ENCODE data around the gene TFG.
"Not testable (repeated sequence)": the region's sequence is repeated elsewhere in the genome, so short reads cannot be mapped to it uniquely, and the experiment has no call there.

TFG gene

DNA sequence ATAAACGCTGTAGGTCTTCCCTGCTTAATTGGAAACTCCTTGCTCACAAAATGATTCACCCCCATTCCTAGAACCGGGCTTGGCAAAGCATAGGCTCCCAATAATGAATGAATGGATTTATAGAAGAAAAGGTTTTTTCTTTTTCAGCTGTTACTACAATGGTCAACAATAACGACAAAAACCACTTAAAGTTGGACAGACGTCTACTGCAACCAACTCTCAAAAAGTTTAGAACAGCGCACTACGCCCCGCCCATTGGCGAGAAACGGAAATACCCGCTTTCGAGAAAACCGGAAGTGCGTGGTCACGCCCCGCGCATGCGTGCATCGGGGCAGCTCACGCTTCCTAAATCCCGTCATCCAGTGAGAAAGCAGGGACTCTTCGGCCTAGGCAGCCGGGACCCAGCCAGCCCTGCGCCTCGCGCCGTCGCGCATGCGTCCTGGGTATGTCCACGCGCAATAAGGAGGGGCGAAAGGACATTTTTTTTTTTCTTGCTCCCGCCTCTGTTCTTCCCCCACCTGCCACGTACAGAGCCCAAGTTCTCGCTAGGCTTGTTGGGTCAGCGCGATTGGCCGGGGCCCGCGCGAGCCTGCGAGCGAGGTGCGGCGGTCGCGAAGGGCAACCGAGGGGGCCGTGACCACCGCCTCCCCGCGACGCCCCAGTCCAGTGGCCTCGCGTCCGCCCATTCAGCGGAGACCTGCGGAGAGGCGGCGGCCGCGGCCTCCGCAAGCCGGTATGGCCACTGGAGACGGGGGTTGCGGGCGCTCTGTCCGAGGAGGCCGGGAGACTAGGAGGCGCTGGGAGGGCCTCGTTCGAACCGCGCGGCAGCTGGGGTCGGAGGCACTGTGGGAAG, at the start of gene TFG:
Gene TFG (plus strand): TSS at position 506 of the 853 bp plus-strand sequence. CDS start 4,192 bp downstream, outside the sequence.
- TF ChIP-seq, protein P1, sequence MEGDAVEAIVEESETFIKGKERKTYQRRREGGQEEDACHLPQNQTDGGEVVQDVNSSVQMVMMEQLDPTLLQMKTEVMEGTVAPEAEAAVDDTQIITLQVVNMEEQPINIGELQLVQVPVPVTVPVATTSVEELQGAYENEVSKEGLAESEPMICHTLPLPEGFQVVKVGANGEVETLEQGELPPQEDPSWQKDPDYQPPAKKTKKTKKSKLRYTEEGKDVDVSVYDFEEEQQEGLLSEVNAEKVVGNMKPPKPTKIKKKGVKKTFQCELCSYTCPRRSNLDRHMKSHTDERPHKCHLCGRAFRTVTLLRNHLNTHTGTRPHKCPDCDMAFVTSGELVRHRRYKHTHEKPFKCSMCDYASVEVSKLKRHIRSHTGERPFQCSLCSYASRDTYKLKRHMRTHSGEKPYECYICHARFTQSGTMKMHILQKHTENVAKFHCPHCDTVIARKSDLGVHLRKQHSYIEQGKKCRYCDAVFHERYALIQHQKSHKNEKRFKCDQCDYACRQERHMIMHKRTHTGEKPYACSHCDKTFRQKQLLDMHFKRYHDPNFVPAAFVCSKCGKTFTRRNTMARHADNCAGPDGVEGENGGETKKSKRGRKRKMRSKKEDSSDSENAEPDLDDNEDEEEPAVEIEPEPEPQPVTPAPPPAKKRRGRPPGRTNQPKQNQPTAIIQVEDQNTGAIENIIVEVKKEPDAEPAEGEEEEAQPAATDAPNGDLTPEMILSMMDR (IDR thresholded peaks at IDR 0.05; ENCODE audit: control insufficient read depth, extremely low read depth, insufficient read depth) = no peak
- H3K4me3 ChIP-seq (ENCODE audit: low read depth, low read length) = peak within 1 kb of the TSS; percentile 79
- peak; percentile 98 for DNase-seq (ENCODE audit: low read depth)

DNA sequence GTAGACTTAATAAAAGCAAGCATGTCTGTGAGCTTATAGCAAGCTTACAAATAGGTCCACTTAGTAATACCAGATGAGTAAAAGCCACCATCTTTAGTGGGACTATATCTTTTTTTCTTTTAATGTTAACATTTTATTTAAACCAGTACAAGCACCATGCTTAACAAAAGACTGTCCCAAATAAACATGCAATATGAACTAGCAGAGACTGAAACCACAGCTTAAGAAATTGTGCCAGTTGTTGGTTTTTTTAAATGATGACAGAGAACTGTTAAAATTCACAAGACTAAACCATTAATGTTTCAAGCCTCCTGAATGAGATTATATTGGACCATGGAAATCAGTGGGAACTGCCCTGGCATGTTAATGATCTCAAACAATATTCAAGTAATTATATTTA, 48.0 kb upstream of the TFG start:
- not testable (repeated sequence) for H3K4me3 ChIP-seq (ENCODE audit: low read depth, low read length); DNase-seq (ENCODE audit: low read depth)

DNA sequence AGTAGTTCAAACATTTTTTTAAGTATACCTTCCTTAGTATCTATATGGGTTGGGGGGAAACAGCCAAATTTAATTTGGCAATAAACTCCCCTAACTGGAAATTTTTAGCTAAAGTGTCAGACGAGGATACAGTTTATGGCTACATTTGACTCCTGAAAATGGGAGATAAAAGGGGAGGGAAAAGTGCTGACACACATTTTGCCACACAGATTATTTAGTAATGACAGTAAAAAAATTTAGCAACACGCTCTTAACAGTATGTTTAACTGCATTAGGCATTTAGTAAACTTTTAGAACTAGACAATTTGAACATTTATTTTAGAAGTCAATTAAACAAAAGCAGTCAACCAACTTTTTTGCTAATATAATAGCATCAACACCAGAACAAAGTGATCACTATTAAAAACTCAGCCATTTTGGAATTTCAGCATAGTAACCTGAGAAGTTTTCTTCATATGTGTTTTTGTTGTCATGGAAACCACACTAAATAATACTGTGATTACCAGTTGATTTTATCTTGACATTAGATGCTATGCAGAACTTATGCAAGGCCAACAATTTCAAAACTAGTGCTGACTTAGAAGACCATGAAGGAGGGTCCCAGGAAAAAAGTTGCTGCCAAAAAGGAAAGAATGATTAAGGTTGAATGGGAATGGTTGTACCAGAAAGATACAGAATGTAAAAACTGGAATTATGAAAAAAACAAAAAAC, 47.0 kb upstream of the TFG start:
- TF ChIP-seq, protein P1 (IDR thresholded peaks at IDR 0.05; ENCODE audit: control insufficient read depth, extremely low read depth, insufficient read depth) = no peak
- DNase-seq (ENCODE audit: low read depth) = no peak
- H3K4me3 ChIP-seq (ENCODE audit: low read depth, low read length) = no peak overlapping the region

DNA sequence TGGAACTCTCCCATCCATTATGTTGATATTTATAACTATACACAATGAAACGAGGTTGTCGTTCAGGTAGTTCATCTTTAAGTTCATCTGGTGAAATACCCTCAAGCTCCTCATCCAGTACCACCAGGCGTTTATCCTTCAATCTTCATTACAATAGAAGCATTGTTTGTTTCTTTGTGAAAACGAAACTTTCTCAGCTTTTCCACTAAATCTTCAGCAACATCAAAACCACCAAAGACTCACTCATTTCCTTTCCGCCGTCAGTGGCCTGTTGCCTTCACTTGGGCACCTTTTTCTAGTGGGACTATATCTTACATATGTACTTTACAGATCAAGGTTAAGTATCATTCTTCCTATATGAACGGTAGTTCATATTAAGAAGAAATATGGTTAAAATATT, 44.1 kb upstream of the TFG start:
- no peak for DNase-seq (ENCODE audit: low read depth)
- H3K4me3 ChIP-seq (ENCODE audit: low read depth, low read length) = no peak overlapping the region
- TF ChIP-seq, protein P1 (IDR thresholded peaks at IDR 0.05; ENCODE audit: control insufficient read depth, extremely low read depth, insufficient read depth) = no peak

DNA sequence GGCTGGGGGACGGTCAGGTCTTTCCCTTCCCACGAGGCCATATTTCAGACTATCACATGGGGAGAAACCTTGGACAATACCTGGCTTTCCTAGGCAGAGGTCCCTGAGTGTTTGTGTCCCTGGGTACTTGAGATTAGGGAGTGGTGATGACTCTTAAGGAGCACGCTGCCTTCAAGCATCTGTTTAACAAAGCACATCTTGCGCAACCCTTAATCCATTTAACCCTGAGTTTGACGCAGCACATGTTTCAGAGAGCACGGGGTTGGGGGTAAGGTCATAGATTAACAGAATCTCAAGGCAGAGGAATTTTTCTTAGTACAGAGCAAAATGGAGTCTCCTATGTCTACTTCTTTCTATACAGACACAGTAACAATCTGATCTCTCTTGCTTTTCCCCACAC, 42.6 kb upstream of the TFG start:
- DNase-seq (ENCODE audit: low read depth); H3K4me3 ChIP-seq (ENCODE audit: low read depth, low read length): not testable (repeated sequence)

DNA sequence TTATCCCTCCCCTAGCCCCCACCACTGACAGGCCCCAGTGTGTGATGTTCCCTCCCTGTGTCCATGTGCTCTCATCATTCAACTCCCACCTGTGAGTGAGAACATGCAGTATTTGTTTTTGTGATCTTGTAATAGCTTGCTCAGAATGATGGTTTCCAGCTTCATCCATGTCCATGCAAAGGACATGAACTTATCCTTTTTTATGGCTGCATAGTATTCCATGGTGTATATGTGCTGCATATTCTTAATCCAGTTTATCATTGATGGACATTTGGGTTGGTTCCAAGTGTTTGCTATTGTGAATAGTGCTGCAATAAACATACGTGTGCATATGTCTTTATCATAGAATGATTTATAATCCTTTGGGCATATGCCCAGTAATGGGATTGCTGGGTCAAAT, 42.0 kb upstream of the TFG start:
- not testable (repeated sequence) for DNase-seq (ENCODE audit: low read depth)

DNA sequence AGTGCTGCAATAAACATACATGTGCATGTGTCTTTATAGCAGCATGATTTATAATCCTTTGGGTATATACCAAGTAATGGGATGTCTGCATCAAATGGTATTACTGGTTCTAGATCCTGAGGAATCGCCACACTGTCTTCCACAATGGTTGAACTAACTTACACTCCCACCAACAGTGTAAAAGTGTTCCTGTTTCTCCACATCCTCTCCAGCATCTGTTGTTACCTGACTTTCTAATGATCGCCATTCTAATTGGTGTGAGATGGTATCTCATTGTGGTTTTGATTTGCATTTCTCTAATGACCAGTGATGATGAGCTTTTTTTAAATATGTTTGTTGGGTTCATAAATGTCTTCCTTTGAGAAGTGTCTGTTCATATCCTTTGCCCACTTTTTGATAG, 38.3 kb upstream of the TFG start:
- not testable (repeated sequence) for H3K4me3 ChIP-seq (ENCODE audit: low read depth, low read length)

More for the DNA sequence above, 42.0 kb upstream of the TFG start:
- not testable (repeated sequence) for H3K4me3 ChIP-seq (ENCODE audit: low read depth, low read length)

DNA sequence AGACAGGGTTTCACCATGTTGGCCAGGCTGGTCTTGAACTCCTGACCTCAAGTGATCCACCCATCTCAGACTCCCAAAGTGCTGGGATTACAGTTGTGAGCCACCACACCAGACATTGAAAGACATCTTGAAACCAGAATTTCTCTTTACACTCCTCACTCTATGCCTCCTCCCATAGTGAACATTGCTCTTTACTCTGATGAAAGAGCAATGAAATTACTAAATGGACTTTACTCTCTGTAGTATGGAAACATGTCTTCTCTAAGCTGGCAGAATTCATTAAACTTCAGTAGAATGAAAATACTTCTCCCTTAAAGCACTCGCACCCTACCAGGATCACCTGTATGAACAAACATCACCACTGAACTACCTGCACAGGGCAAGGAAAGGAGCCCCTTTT, 27.8 kb upstream of the TFG start:
- TF ChIP-seq, protein P1 (IDR thresholded peaks at IDR 0.05; ENCODE audit: control insufficient read depth, extremely low read depth, insufficient read depth) = no peak
- no peak for DNase-seq (ENCODE audit: low read depth)
- H3K4me3 ChIP-seq (ENCODE audit: low read depth, low read length) = no peak overlapping the region

More for the DNA sequence above, 38.3 kb upstream of the TFG start:
- DNase-seq (ENCODE audit: low read depth) = not testable (repeated sequence)
